Endothelial cell of umbilical vein (primary cell): ENCODE data around the gene RTN4R. TPM values are rescaled to one million over a fixed set of nuclear protein-coding genes. Genes with fewer than 3 reads are reported as not detected.

Source experiments
- BruUV-seq: library from RNA; stranded (reverse); fragments of 400-500 nt; replicated peaks from 2 replicates; lab custom pipeline; 2021; lab: Mats Ljungman, UMichigan
- CTCF ChIA-PET: fragments of 300-600, 350-600 bp; sonication (Branson Sonifier 250); formaldehyde crosslinking; loops from one replicate; lab custom pipeline; 2021; ENCODE audit warnings: antibody characterized with exemption, inconsistent platforms; lab: Charles Lee
- POLR2A ChIA-PET: fragments of 300-600, 350-600 bp; sonication (Branson Sonifier 250); formaldehyde crosslinking; loops from one replicate; lab custom pipeline; 2021; ENCODE audit warnings: antibody characterized with exemption, inconsistent platforms; lab: Charles Lee
- DNase-seq: peaks from one replicate; pipeline ENCODE4 v3.0.0-alpha.2; 2011; ENCODE audit warnings: low read depth, low spot score
- FAIRE-seq: peaks from 2 replicates; lab custom pipeline; 2011; peaks lifted over from hg19 to GRCh38; lab: Jason Lieb, UNC
- H2AFZ ChIP-seq: 2 replicates; pipeline ENCODE4 v1.6.0; 2012; ENCODE audit warnings: low read depth, low read length, control low read depth, inconsistent platforms
- H3K27ac ChIP-seq: 2 replicates; pipeline ENCODE4 v1.5.1; 2011; ENCODE audit warnings: low read depth, mild to moderate bottlenecking, control low read depth, low read length, moderate library complexity; ENCODE audit not compliant: insufficient read depth
- H3K27me3 ChIP-seq, 2 experiments: 2 replicates each; pipeline versions ENCODE4 v1.6.0 to v1.6.1; 2011; ENCODE audit warnings: low read length in 2 of 2, mixed read lengths in 1 of 2; ENCODE audit not compliant: control insufficient read depth in 2 of 2, insufficient read depth in 2 of 2
- H3K36me3 ChIP-seq, 2 experiments: 2 replicates in 1 of 2; 3 replicates in 1 of 2; pipeline ENCODE4 v1.5.1; 2011; ENCODE audit warnings: low read length in 2 of 2, mild to moderate bottlenecking in 1 of 2, moderate library complexity in 1 of 2; ENCODE audit not compliant: control insufficient read depth in 2 of 2, insufficient read depth in 2 of 2; ENCODE audit errors: extremely low read depth in 1 of 2
- H3K4me1 ChIP-seq: 3 replicates; pipeline ENCODE4 v1.5.1; 2011; ENCODE audit warnings: mild to moderate bottlenecking, low read length; ENCODE audit not compliant: control insufficient read depth, insufficient read depth; ENCODE audit errors: extremely low read depth
- H3K4me2 ChIP-seq: 2 replicates; pipeline ENCODE4 v1.6.1; 2011; ENCODE audit warnings: low read length, control low read depth, mixed read lengths; ENCODE audit not compliant: insufficient read depth
- H3K4me3 ChIP-seq, 3 experiments: fragments of 200-600 bp in 1 of 3; sonication (generic), shearing (Covaris generic) in 1 of 3; replicated peaks in 1 of 3; 2 replicates each; pipeline ENCODE4 v1.5.1; 2011 to 2016; ENCODE audit warnings: control low read depth in 3 of 3, low read length in 3 of 3, mild to moderate bottlenecking in 2 of 3, inconsistent platforms in 1 of 3, low read depth in 1 of 3, moderate library complexity in 1 of 3; ENCODE audit not compliant: insufficient read depth in 1 of 3
- H3K79me2 ChIP-seq: 2 replicates; pipeline ENCODE4 v1.6.0; 2012; ENCODE audit warnings: low read length, inconsistent platforms; ENCODE audit not compliant: control insufficient read depth, insufficient read depth
- H3K9ac ChIP-seq: replicated peaks from 2 replicates; pipeline ENCODE3; 2011; ENCODE audit warnings: low read length, control low read depth; ENCODE audit not compliant: insufficient read depth; ENCODE audit errors: extremely low read depth
- H3K9me1 ChIP-seq: replicated peaks from 3 replicates; pipeline ENCODE4 v1.6.0; 2011; ENCODE audit warnings: mild to moderate bottlenecking, low read length; ENCODE audit not compliant: control insufficient read depth, insufficient read depth; ENCODE audit errors: extremely low read depth
- H3K9me3 ChIP-seq: replicated peaks from 2 replicates; pipeline ENCODE4 v1.5.1; 2012; ENCODE audit warnings: low read length, inconsistent platforms; ENCODE audit not compliant: control insufficient read depth, insufficient read depth
- H4K20me1 ChIP-seq: replicated peaks from 2 replicates; pipeline ENCODE3; 2011; ENCODE audit warnings: mild to moderate bottlenecking, low read length; ENCODE audit not compliant: control insufficient read depth, insufficient read depth; ENCODE audit errors: extremely low read depth
- EZH2 ChIP-seq: IDR thresholded peaks from 2 replicates; pipeline ENCODE4 v1.6.1; 2012; ENCODE audit warnings: borderline replicate concordance, low read depth, mild to moderate bottlenecking, moderate library complexity, low read length, inconsistent platforms; ENCODE audit not compliant: severe bottlenecking
- FOS ChIP-seq: IDR thresholded peaks from 2 replicates; pipeline ENCODE4 v1.6.1; 2011; ENCODE audit warnings: mild to moderate bottlenecking, low read length, moderate library complexity, borderline replicate concordance; ENCODE audit not compliant: insufficient read depth
- GATA2 ChIP-seq: IDR thresholded peaks from 2 replicates; pipeline ENCODE4 v1.7.0; 2011; ENCODE audit warnings: low read depth, mild to moderate bottlenecking, moderate library complexity, mixed read lengths, low read length; ENCODE audit not compliant: insufficient read length, insufficient read depth
- JUN ChIP-seq: IDR thresholded peaks from 2 replicates; pipeline ENCODE4 v1.6.1; 2011; ENCODE audit warnings: borderline replicate concordance, low read depth; ENCODE audit not compliant: insufficient read length, insufficient read depth
- MAX ChIP-seq: IDR thresholded peaks from 2 replicates; pipeline ENCODE4 v1.6.1; 2011; ENCODE audit not compliant: insufficient read depth, insufficient read length
- MYC ChIP-seq: IDR thresholded peaks from one replicate; pipeline ENCODE4 v1.6.1; 2011; ENCODE audit warnings: mild to moderate bottlenecking, low read depth, low read length
- POLR2A ChIP-seq: IDR thresholded peaks from 2 replicates; pipeline ENCODE4 v1.6.1; 2012; ENCODE audit warnings: low read depth, mild to moderate bottlenecking, control low read depth, low read length
- POLR2AphosphoS5 ChIP-seq: IDR thresholded peaks from 2 replicates; pipeline ENCODE4 v1.6.1; 2012; ENCODE audit warnings: low read depth, mild to moderate bottlenecking, control low read depth, low read length, moderate library complexity; ENCODE audit not compliant: insufficient read depth
- dilution Hi-C: fragments of 300-500 bp; cut with MboI; formaldehyde crosslinking; loops from one replicate; pipeline ENCODE4 v1.15.0; 2019; ENCODE audit warnings: low sequenced_read_pairs; ENCODE audit not compliant: extremely low pct_ligation_motif_present
- intact Hi-C: fragments of 100-400 bp; cut with micrococcal nuclease; formaldehyde crosslinking; loops from one replicate; pipeline ENCODE4 v1.10.0; 2022
- polyA plus RNA-seq, 4 experiments: library from polyadenylated mRNA; depleted of rRNA in 3 of 4; stranded (reverse) in 3 of 4; unstranded in 1 of 4; fragments of >200 nt; gene quantifications; 2 replicates each; pipeline versions ENCODE4 v1.2.1 to v1.2.3, GENCODE V29; 2011 to 2012; ENCODE audit warnings: missing spikeins in 1 of 4
- total RNA-seq: library from RNA; stranded (reverse); gene quantifications from 2 replicates; pipeline ENCODE4 v1.2.3, GENCODE V29; 2021
- TF ChIP-seq, protein P1 (sequence below), 2 donors: IDR thresholded peaks; 1 replicate in 1 of 2; 2 replicates in 1 of 2; pipeline ENCODE4 v1.5.1; 2011; ENCODE audit warnings: low read length in 2 of 2, mild to moderate bottlenecking in 2 of 2, moderate library complexity in 2 of 2, control low read depth in 1 of 2, inconsistent platforms in 1 of 2, low read depth in 1 of 2; ENCODE audit not compliant: insufficient read depth in 1 of 2; ENCODE audit errors: extremely low read depth in 1 of 2

The RTN4R gene
- total and polyA plus RNA-seq, 2 donors (not counting 3 experiments of a cell fraction or from before 2014, with no cell fraction given) = 1.2 to 2.2 TPM

DNA sequence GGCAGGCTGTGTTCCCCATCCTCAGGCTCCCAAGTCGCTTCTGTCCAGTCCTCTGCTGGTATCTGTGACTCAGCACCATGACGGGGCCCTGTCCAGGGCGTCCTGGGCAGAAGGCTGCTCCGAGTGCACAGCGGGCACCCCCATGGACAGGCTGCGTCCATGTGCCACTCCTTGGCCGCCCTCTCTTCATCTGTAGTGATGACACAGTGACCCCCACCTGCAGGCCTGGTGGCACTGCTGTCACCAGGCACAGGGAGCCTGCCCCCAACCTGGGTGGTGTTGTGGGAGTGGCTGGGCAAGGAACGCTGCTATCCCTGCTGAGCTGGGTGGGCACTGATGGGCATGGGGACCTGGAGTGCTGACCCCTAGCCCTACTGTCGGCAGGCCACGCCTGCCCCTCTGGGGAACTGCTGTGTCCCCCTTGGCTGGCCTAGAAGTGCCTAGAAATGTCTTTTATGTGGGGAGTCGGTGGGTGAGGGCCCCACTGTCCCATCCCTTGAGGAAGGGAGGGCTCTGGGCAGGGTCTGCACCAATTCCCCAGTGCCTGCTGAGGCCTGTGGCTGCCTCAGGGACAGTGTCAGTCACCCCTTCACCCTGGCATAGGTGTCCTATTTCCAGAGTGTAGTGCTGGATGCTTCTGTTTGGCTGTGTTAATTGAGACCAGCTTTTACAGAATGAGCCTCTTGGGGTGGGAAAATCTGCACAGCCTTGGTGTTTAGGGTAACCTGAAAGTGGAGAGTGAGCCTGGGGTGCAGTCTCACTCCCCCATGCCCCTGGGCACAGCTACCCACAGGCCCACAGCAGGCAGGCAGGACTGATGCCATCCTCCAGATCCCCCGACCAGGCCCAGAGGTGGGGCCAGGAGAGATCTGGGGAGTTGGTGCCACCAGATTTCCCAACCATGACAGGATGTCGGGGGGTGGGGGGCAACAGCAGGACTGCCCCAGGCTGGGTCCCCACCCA is 34.5 kb downstream of the RTN4R start:
- no peak overlapping the region for H2AFZ ChIP-seq
- H3K9me3 ChIP-seq = no peaks in the 10 kb centered on the region
- H3K4me3 ChIP-seq = no peak overlapping the region
- ChIA-PET POLR2A (no interaction called here), CTCF (no interaction called here)
- H3K9me1 ChIP-seq = no peaks in the 10 kb centered on the region
- dilution Hi-C loops = no loop called here
- no peak for DNase-seq
- intact Hi-C loops = no loop called here
- H3K36me3 ChIP-seq = no peaks in the 10 kb centered on the region
- no peaks in the 10 kb centered on the region for H3K4me1 ChIP-seq
- H3K27me3 ChIP-seq = no peaks in the 10 kb centered on the region
- no peak overlapping the region for H3K9ac ChIP-seq
- no peak overlapping the region for H3K27ac ChIP-seq
- TF ChIP-seq, protein P1, sequence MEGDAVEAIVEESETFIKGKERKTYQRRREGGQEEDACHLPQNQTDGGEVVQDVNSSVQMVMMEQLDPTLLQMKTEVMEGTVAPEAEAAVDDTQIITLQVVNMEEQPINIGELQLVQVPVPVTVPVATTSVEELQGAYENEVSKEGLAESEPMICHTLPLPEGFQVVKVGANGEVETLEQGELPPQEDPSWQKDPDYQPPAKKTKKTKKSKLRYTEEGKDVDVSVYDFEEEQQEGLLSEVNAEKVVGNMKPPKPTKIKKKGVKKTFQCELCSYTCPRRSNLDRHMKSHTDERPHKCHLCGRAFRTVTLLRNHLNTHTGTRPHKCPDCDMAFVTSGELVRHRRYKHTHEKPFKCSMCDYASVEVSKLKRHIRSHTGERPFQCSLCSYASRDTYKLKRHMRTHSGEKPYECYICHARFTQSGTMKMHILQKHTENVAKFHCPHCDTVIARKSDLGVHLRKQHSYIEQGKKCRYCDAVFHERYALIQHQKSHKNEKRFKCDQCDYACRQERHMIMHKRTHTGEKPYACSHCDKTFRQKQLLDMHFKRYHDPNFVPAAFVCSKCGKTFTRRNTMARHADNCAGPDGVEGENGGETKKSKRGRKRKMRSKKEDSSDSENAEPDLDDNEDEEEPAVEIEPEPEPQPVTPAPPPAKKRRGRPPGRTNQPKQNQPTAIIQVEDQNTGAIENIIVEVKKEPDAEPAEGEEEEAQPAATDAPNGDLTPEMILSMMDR (IDR thresholded peaks at IDR 0.05; ENCODE audit: extremely low read depth in 1 of 2, insufficient read depth in 1 of 2, low read depth in 1 of 2, low read length in 2 of 2) = no peak
- no peak for TF ChIP-seq POLR2A
- no peak for TF ChIP-seq POLR2AphosphoS5
- TF ChIP-seq MYC = no peak
- TF ChIP-seq EZH2 = no peak
- no peak for TF ChIP-seq JUN
- TF ChIP-seq FOS = no peak
- TF ChIP-seq MAX = no peak
- TF ChIP-seq GATA2 = no peak
- H3K4me2 ChIP-seq = no peak overlapping the region
- no peak for FAIRE-seq
- no peaks in the 10 kb centered on the region for H3K79me2 ChIP-seq
- H4K20me1 ChIP-seq = no peaks in the 10 kb centered on the region
- no TSS peak for BruUV-seq
